ENCODE results near the gene PRR5L. TPM values are rescaled to one million over a fixed set of nuclear protein-coding genes. Genes with fewer than 3 reads are reported as not detected.
A peak's percentile ranks its signal among the peaks of the same experiment; 100 is the strongest.

PRR5L gene
- total and polyA plus RNA-seq, 12 donors, result 1.7 to 10.2 (median 7.3) TPM

GRCh38 chr11:36304351-36304750, 8.3 kb downstream of the PRR5L start:
- intact Hi-C loops (cut with DNase I), result no loop called here
- no peaks in the 10 kb centered on the region for H3K36me3 ChIP-seq (replicated peaks in 1 of 2)
- DNase-seq, result no peak
- no peak overlapping the region for H3K4me3 ChIP-seq
- WGBS, 4 donors, result 61 to 83% (median 73%) methylated on average over 1 of the region's 1 CpG
- H3K27me3 ChIP-seq, result no peaks in the 10 kb centered on the region
- no peaks in the 10 kb centered on the region for H3K4me1 ChIP-seq (replicated peaks in 1 of 2)
- H3K9me3 ChIP-seq (replicated peaks in 1 of 3), result no peaks in the 10 kb centered on the region
- H3K27ac ChIP-seq, result no peak overlapping the region
- TF ChIP-seq POLR2A (IDR thresholded peaks at IDR 0.05), result no peak
- no peak for TF ChIP-seq CTCF (IDR thresholded peaks at IDR 0.05)

- no peak for DNase-seq
- no peak overlapping the region for H3K4me3 ChIP-seq
- intact Hi-C loops (cut with DNase I), result loop anchor here in 1 of 2 donors (5.0 kb wide), 1 partner anchor 172 kb away; no protein-coding TSS in a partner anchor
- no peaks in the 10 kb centered on the region for H3K36me3 ChIP-seq (replicated peaks in 1 of 2)
- no peak overlapping the region for H3K27ac ChIP-seq
- no peaks in the 10 kb centered on the region for H3K4me1 ChIP-seq (replicated peaks in 1 of 2)
- 26 to 41% (median 34%) methylated on average over 1 of the region's 1 CpG for WGBS, 4 donors
- H3K9me3 ChIP-seq (replicated peaks in 1 of 3), result no peaks in the 10 kb centered on the region
- no peak for TF ChIP-seq CTCF (IDR thresholded peaks at IDR 0.05)
- no peaks in the 10 kb centered on the region for H3K27me3 ChIP-seq
These were observed 9.0 kb downstream of the PRR5L start for GRCh38 chr11:36305047-36305446.

GRCh38 chr11:36306888-36307287, 10.8 kb downstream of the PRR5L start:
- Histone ChIP-seq H3K27ac (no peak overlapping the region), H3K4me3 (no peak overlapping the region), H3K27me3 (no peaks in the 10 kb centered on the region), H3K9me3 (replicated peaks in 1 of 3) (no peaks in the 10 kb centered on the region), H3K4me1 (replicated peaks in 1 of 2) (no peaks in the 10 kb centered on the region), H3K36me3 (replicated peaks in 1 of 2) (no peaks in the 10 kb centered on the region)
- TF ChIP-seq POLR2A (IDR thresholded peaks at IDR 0.05), result no peak
- peak; percentile 30 to 58 (median 40) for TF ChIP-seq CTCF (IDR thresholded peaks at IDR 0.05)
- 32 to 54% (median 39%) methylated on average over 3 of the region's 3 CpGs for WGBS, 4 donors
- DNase-seq, result peak in 3 of 7 donors; percentile 23 to 53 (median 29)
- intact Hi-C loops (cut with DNase I), result loop anchor here in 1 of 2 donors (5.0 kb wide), 1 partner anchor 170 kb away; no protein-coding TSS in a partner anchor

- Histone ChIP-seq H3K9me3 (replicated peaks in 1 of 3) (no peaks in the 10 kb centered on the region), H3K27me3 (no peaks in the 10 kb centered on the region), H3K36me3 (replicated peaks in 1 of 2) (no peaks in the 10 kb centered on the region), H3K4me3 (no peak overlapping the region), H3K27ac (no peak overlapping the region), H3K4me1 (replicated peaks in 1 of 2) (no peaks in the 10 kb centered on the region)
- DNase-seq, result no peak
- 42 to 64% (median 58%) methylated on average over 1 of the region's 1 CpG for WGBS, 4 donors
- intact Hi-C loops (cut with DNase I), result loop anchor here in 1 of 2 donors (5.0 kb wide), 1 partner anchor 169 kb away; no protein-coding TSS in a partner anchor
- no peak for TF ChIP-seq CTCF (IDR thresholded peaks at IDR 0.05)
- no peak for TF ChIP-seq POLR2A (IDR thresholded peaks at IDR 0.05)
These were observed 12.5 kb downstream of the PRR5L start for GRCh38 chr11:36308577-36308976.
